Activated T-cell treated with anti-CD3 and anti-CD28 coated beads for 4 hours (primary cell): ENCODE measurements around the gene SPATA46.

Experiments used
- DNase-seq: peaks from one replicate; pipeline ENCODE4 v3.0.0-alpha.2; 2020

SPATA46 gene

DNA sequence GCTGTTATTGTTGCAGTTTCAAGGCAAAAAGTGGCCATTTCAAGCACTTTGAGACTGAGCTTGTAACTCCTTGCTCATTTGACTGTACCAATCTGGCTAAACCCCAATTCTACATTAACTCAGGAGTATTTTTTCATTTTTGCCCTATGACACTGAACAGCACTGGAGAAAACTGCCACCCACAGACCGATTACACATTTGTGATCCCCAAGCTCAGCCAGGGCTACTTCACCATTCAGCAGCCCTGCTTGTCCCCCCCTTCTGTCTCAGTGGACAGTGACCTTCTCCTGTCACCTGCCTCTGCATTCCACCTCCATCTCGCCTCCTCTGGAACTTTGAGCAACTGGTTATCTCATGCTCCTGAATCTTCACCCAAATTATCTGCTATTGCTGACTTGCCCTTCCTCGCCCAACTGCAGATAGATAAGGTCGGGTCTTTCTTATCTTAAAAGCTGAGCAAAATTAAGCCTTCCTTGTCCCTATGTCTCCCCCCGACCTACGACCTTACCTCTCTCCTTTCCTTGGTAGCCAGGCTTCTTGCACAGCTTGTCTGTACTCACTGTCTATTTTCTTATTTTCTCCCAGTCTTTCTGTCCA is 25.3 kb downstream of the SPATA46 start:
- DNase-seq, result no peak

DNA sequence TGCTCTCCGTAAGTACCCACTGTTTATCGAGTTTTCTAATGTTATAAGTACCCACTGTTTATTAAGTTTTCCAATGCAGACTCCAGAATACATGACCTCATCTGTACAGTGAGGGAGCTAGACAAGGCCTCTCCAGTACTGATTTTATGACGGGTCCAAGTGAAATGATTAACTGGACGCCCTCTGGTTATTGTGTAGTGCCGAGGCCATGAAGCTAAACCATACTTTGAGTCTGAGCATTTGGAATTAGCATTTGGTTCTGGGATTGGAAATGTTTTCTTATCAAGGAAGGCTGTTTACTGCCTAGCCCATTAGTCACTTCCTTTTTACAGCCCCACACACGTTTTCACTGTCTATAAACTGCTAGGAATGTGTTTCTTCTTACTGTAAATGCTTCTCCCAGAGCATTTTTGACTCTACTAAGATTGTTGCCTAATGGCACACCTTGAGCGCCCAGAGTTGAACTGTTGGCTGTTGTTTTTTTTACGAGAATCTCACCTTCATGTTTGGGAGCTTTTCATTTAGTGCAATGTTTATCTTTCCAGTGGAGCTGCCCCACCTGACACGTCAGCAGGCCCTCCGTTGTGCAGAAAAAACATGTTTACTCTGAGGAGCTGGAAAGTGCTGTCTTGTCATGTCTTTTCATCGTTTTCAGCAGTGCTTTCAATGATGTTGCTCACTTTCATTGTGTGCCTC is 26.9 kb downstream of the SPATA46 start:
- DNase-seq, result no peak

DNA sequence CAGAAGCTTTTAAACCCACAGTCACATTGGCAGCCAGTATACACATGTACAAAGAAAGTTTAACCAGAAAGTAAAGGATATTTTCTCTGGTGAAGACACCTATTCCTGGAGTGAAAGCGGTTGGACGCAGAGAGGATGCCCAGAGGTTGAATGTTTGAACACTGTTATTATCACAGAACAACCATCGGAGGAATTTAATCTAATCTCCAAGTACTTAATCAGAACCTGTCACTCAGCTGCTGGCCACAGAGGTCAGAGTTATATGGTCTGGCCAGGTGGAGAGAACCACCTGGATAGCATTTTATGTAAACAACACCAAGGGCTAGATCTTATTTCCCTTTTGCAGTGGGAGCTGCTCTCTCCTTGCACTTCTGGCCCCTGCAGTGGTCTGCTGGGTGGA is 29.4 kb downstream of the SPATA46 start:
- DNase-seq, result no peak

DNA sequence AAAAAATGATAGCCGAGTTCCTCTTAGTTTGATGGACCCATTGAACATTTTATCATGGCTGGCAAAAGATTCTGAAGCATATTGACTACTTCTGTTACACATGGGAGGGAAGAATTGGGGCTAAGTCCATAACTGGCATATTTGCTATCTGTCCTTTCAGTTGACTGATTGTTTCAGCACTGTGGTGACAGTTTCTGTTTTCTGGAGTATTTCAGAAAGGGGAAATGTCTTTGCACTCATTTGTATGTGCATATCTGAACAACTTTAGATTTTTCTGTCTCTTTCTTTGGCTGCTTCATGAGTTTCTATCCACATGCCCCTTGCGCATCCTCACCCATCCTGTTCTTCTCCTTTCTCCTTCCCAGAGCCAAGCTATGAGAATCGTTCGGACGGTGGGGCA is 33.2 kb downstream of the SPATA46 start:
- DNase-seq, result no peak

DNA sequence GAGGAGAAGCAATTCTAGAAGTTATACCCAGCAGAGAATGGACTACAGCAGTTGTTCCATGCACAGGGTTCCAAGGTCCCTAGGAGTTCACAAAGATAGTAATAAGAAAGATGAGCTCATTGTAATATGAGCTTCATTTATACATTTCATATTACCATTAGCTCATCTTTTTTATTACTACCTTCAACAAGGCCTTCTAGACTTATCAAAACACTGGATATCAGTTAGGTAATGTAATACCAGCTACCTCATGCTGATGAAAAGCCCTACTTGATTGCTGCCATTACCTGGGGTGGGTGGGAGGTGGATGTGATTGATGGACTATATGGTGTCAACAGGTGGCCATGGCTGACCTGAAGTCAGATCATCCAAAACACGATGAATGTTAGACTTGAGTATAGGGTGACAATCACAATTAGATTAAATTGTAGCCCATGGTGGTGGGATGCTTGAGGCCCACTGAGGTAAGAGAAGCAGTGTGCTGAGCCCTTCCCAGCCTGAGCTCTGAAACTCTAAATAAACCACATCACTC is 34.1 kb downstream of the SPATA46 start:
- no peak for DNase-seq

DNA sequence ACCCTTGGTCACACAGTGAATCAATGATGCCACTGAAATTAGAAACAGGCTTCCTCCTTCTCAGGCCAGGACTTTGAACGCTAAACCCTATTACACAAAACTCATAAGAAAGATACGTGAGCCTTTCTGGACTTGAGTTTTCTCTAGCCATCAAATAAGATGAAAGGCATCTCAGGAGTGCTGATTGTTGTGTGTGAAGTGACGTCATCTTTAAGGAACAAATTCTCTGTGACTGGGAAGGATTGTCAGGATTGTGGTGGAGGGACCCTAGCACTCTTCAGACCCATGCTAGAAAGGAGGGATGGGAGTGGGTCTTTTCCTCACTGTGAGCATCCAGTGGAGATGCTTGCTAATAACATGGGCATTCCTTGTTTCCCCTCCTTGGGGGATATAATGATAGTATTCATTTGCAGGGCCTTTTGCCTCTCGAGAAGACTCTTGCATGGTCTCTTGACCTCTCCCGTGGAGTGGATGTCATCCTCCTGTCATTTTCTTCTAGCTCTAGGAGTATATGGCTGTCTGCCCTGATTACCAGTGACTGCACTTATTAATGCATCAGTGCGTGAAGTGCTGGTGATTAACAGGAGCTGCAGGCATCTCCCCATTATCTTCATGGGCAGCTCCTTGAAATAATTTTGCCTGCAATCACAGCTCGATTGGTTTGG is 39.9 kb downstream of the SPATA46 start:
- no peak for DNase-seq

DNA sequence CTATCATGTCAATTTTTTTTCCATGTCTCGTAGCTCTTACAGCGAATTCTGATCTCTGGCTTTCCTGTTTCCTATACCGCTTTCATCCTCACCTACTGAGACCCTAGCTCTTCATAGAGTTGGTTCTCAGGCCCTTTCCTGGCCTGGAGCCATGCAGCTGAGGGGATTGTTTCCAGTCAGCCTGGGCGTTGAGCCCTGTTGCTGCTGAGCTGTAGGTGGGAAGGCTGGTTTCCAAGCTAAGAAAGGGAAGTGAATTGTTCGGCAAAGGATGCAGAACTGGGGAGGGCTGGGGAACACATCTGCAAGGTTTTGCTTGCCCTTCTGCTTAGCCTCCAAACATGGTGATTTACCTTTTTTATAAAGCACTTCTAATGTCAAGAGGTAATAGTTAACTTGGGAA is 41.5 kb downstream of the SPATA46 start:
- no peak for DNase-seq

DNA sequence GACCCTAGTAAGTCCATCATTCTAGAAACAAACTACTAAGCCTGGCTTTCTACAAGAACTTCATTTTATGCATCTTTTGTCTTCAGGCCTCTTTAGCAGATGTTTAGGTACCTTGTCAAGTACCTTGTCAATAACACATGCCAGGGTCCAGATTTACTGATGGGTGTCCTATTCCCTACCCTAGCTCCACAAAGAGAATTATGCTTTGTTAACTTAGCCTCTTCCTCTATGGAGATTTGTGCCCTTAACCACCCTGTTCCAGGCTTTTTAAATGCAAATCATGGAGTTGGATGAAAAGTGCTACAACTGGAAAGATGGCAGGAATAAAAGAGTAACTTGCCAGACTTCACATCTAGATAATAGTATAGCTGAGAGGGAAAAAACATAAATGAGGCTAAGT is 42.7 kb downstream of the SPATA46 start:
- DNase-seq, result no peak

DNA sequence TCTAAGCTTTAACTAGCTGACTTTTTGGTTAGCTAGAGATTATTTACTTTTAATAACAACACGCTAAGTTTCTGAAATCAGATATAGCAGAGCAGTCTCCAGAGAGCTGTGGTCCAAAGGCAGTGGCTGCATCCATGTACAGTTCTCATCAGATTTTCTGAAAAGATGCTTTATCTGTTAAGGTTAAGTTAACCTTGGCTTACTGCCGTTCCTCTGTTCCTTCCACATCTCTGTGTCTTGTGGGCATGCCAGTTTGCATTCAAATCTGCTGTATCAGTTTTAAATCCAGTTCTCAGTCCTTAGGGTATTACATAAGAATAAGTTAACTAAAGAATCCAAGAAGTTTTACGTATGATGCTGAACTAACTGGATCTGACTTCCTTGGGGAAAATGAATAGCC is 46.8 kb downstream of the SPATA46 start:
- DNase-seq, result no peak

DNA sequence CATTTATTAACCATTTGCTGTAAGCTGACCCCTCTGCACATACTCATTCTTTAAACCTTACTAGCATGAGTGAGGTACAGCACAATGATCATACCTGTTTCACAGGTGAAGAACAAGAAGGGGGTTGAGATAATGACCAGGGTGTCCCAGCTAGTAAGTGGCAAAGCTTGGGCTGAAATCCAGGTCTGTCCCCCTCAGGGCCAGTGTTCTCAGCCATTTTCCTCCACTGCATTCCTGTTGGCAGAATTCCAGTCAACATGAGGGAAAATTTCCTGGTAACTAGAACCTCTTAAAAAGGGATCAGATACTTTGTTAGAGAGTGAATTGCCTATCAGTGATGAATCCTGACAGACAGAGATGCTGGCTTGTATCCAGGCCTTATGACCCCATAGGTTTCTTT is 48.1 kb downstream of the SPATA46 start:
- DNase-seq, result no peak

DNA sequence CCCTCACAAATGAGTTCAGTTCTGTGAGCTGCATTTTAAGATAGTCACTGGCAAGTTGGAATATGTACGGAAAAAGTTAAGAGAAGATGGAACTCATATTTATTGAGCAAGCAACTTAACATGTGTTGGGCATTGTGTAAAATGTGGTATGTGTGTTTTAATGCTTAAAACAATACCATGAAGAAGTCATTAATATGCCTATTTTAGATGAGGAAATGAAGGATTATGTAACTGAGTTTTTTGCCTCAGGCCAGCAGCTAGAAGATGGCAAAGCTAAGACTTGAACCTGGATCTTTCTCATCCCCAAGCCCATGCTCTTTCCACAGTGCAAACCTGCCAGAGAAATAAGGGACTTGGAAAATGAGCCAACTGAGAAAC is 48.9 kb downstream of the SPATA46 start:
- no peak for DNase-seq

DNA sequence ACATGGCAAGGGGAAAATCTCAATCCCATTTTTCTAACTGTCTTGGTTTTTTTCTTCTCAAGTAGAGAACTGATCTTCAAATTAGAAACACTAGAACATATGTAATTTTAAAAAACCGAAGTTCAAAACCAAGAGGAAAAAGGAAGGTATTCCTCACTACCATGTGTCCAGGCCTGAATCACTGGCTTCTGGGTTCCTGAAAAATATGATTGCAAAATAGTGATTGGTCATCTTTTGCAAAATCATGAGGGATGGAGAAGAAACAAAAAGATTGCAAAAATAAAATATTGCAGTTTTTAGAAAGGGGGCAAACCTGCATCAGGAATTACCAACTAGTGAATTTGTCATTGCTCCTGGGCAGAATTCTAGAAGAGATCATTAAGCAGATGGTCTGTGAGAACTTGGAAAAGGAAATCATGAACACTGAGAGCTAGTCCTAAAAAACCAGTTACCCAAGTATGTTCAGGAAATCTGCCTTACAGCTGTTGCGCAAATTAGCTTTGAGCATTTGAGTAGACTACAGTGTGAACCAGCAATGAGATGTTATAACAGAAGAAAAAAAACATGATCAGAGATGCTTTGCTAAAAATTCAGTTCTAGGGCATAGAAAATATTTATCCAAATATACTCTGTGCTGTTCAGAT is 49.4 kb downstream of the SPATA46 start:
- DNase-seq, result no peak

DNA sequence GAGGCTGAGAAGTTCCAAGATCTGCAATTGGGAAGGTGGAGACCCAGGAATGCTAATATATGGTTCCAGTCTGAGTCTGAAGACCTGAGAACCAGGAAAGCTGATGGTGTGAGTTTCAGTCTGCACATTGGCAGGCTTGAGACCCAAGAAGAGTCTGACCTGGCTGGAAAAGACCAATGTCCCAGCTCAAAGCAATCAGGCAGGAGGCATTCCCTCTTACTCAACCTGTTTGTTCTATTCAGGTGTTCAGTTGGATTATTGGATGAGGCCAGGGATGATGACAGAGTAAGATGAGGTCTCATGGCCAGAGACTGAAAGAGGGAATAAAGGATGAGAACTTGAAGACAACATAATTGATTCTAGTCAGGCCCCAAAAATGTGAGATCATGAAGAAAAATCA is 50.1 kb downstream of the SPATA46 start:
- no peak for DNase-seq

DNA sequence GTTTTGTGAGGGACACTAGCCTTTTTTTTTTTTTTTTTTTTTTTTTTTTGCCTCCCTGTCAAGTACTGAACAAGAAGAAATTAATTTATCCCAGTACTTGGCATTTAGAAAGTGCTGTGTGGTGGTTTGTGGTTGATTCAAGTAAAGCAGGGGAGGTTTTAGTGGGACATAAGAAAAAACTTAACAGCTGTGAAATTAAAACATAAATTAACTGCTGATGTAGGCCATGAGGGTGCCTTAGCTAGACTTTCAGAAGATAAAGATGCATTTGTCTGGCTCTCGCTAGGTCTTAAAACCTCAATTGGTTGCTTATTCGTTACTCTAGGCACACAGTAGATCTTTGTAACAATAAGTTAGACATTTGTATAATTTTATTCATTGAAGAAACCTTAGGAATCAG is 52.3 kb downstream of the SPATA46 start:
- no peak for DNase-seq
